Endothelial cell of umbilical vein (primary cell): ENCODE data around the gene PPP1CA. TPM values are rescaled to one million over a fixed set of nuclear protein-coding genes. Genes with fewer than 3 reads are reported as not detected.

Experiments
- BruUV-seq: library from RNA; stranded (reverse); fragments of 400-500 nt; replicated peaks from 2 replicates; lab custom pipeline; 2021; lab: Mats Ljungman, UMichigan
- CTCF ChIA-PET: fragments of 300-600, 350-600 bp; sonication (Branson Sonifier 250); formaldehyde crosslinking; loops from one replicate; lab custom pipeline; 2021; ENCODE audit warnings: antibody characterized with exemption, inconsistent platforms; lab: Charles Lee
- POLR2A ChIA-PET: fragments of 300-600, 350-600 bp; sonication (Branson Sonifier 250); formaldehyde crosslinking; loops from one replicate; lab custom pipeline; 2021; ENCODE audit warnings: antibody characterized with exemption, inconsistent platforms; lab: Charles Lee
- DNase-seq: peaks from one replicate; pipeline ENCODE4 v3.0.0-alpha.2; 2011; ENCODE audit warnings: low read depth, low spot score
- FAIRE-seq: peaks from 2 replicates; lab custom pipeline; 2011; peaks lifted over from hg19 to GRCh38; lab: Jason Lieb, UNC
- H2AFZ ChIP-seq: 2 replicates; pipeline ENCODE4 v1.6.0; 2012; ENCODE audit warnings: low read depth, low read length, control low read depth, inconsistent platforms
- H3K27ac ChIP-seq: 2 replicates; pipeline ENCODE4 v1.5.1; 2011; ENCODE audit warnings: low read depth, mild to moderate bottlenecking, control low read depth, low read length, moderate library complexity; ENCODE audit not compliant: insufficient read depth
- H3K27me3 ChIP-seq, 2 experiments: 2 replicates each; pipeline versions ENCODE4 v1.6.0 to v1.6.1; 2011; ENCODE audit warnings: low read length in 2 of 2, mixed read lengths in 1 of 2; ENCODE audit not compliant: control insufficient read depth in 2 of 2, insufficient read depth in 2 of 2
- H3K36me3 ChIP-seq, 2 experiments: 2 replicates in 1 of 2; 3 replicates in 1 of 2; pipeline ENCODE4 v1.5.1; 2011; ENCODE audit warnings: low read length in 2 of 2, mild to moderate bottlenecking in 1 of 2, moderate library complexity in 1 of 2; ENCODE audit not compliant: control insufficient read depth in 2 of 2, insufficient read depth in 2 of 2; ENCODE audit errors: extremely low read depth in 1 of 2
- H3K4me1 ChIP-seq: 3 replicates; pipeline ENCODE4 v1.5.1; 2011; ENCODE audit warnings: mild to moderate bottlenecking, low read length; ENCODE audit not compliant: control insufficient read depth, insufficient read depth; ENCODE audit errors: extremely low read depth
- H3K4me2 ChIP-seq: 2 replicates; pipeline ENCODE4 v1.6.1; 2011; ENCODE audit warnings: low read length, control low read depth, mixed read lengths; ENCODE audit not compliant: insufficient read depth
- H3K4me3 ChIP-seq, 3 experiments: fragments of 200-600 bp in 1 of 3; sonication (generic), shearing (Covaris generic) in 1 of 3; replicated peaks in 1 of 3; 2 replicates each; pipeline ENCODE4 v1.5.1; 2011 to 2016; ENCODE audit warnings: control low read depth in 3 of 3, low read length in 3 of 3, mild to moderate bottlenecking in 2 of 3, inconsistent platforms in 1 of 3, low read depth in 1 of 3, moderate library complexity in 1 of 3; ENCODE audit not compliant: insufficient read depth in 1 of 3
- H3K79me2 ChIP-seq: 2 replicates; pipeline ENCODE4 v1.6.0; 2012; ENCODE audit warnings: low read length, inconsistent platforms; ENCODE audit not compliant: control insufficient read depth, insufficient read depth
- H3K9ac ChIP-seq: replicated peaks from 2 replicates; pipeline ENCODE3; 2011; ENCODE audit warnings: low read length, control low read depth; ENCODE audit not compliant: insufficient read depth; ENCODE audit errors: extremely low read depth
- H3K9me1 ChIP-seq: replicated peaks from 3 replicates; pipeline ENCODE4 v1.6.0; 2011; ENCODE audit warnings: mild to moderate bottlenecking, low read length; ENCODE audit not compliant: control insufficient read depth, insufficient read depth; ENCODE audit errors: extremely low read depth
- H3K9me3 ChIP-seq: replicated peaks from 2 replicates; pipeline ENCODE4 v1.5.1; 2012; ENCODE audit warnings: low read length, inconsistent platforms; ENCODE audit not compliant: control insufficient read depth, insufficient read depth
- H4K20me1 ChIP-seq: replicated peaks from 2 replicates; pipeline ENCODE3; 2011; ENCODE audit warnings: mild to moderate bottlenecking, low read length; ENCODE audit not compliant: control insufficient read depth, insufficient read depth; ENCODE audit errors: extremely low read depth
- EZH2 ChIP-seq: IDR thresholded peaks from 2 replicates; pipeline ENCODE4 v1.6.1; 2012; ENCODE audit warnings: borderline replicate concordance, low read depth, mild to moderate bottlenecking, moderate library complexity, low read length, inconsistent platforms; ENCODE audit not compliant: severe bottlenecking
- FOS ChIP-seq: IDR thresholded peaks from 2 replicates; pipeline ENCODE4 v1.6.1; 2011; ENCODE audit warnings: mild to moderate bottlenecking, low read length, moderate library complexity, borderline replicate concordance; ENCODE audit not compliant: insufficient read depth
- GATA2 ChIP-seq: IDR thresholded peaks from 2 replicates; pipeline ENCODE4 v1.7.0; 2011; ENCODE audit warnings: low read depth, mild to moderate bottlenecking, moderate library complexity, mixed read lengths, low read length; ENCODE audit not compliant: insufficient read length, insufficient read depth
- JUN ChIP-seq: IDR thresholded peaks from 2 replicates; pipeline ENCODE4 v1.6.1; 2011; ENCODE audit warnings: borderline replicate concordance, low read depth; ENCODE audit not compliant: insufficient read length, insufficient read depth
- MYC ChIP-seq: IDR thresholded peaks from one replicate; pipeline ENCODE4 v1.6.1; 2011; ENCODE audit warnings: mild to moderate bottlenecking, low read depth, low read length
- POLR2A ChIP-seq: IDR thresholded peaks from 2 replicates; pipeline ENCODE4 v1.6.1; 2012; ENCODE audit warnings: low read depth, mild to moderate bottlenecking, control low read depth, low read length
- POLR2AphosphoS5 ChIP-seq: IDR thresholded peaks from 2 replicates; pipeline ENCODE4 v1.6.1; 2012; ENCODE audit warnings: low read depth, mild to moderate bottlenecking, control low read depth, low read length, moderate library complexity; ENCODE audit not compliant: insufficient read depth
- dilution Hi-C: fragments of 300-500 bp; cut with MboI; formaldehyde crosslinking; loops from one replicate; pipeline ENCODE4 v1.15.0; 2019; ENCODE audit warnings: low sequenced_read_pairs; ENCODE audit not compliant: extremely low pct_ligation_motif_present
- intact Hi-C: fragments of 100-400 bp; cut with micrococcal nuclease; formaldehyde crosslinking; loops from one replicate; pipeline ENCODE4 v1.10.0; 2022
- polyA plus RNA-seq, 4 experiments: library from polyadenylated mRNA; depleted of rRNA in 3 of 4; stranded (reverse) in 3 of 4; unstranded in 1 of 4; fragments of >200 nt; gene quantifications; 2 replicates each; pipeline versions ENCODE4 v1.2.1 to v1.2.3, GENCODE V29; 2011 to 2012; ENCODE audit warnings: missing spikeins in 1 of 4
- total RNA-seq: library from RNA; stranded (reverse); gene quantifications from 2 replicates; pipeline ENCODE4 v1.2.3, GENCODE V29; 2021

The PPP1CA gene
- total and polyA plus RNA-seq, 2 donors (not counting 3 experiments of a cell fraction or from before 2014, with no cell fraction given): 192 to 419 TPM

DNA sequence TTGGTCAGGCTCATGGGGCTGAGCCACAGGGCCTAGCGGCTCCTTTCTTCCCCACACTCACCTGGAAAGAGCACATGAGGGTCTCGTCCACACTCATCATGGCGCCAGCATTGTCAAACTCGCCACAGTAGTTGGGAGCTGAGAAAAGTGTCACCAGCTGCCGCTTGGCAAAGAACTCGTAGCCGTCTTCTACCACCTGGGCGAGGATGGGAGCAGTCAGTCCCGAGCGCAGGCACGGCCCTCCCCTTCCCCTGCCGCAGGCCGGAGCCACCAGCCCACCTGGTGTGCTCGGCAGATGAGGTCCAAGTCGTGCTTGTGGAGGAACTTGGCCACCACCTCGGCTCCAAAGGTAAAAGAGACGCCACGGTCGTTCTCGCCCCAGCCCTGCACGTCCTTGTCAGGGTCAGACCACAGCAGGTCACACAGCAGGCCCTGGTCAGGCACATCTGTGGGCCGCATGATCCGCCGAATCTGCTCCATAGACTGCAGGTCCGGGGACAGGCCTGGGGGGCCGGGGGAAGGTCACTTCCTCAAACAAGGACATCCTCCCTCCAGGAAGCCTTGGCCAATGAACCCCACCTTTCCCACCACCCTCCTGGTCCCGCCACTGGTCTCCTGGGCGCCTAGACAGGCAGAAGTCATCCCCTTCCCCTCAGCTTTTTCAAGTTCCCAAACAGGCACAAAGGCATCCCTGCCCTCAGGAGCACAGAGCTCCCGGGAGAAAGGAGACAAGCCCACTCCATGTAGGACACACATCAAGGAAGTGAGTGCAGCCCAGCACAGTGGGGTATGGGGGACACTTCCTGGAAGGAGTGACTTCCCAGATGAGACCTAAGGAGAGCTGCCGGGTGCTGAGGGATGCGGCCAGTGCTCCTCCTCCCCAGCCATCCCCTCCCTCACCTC, 2.7 kb downstream of the PPP1CA start:
- Histone ChIP-seq H2AFZ (no peak overlapping the region), H3K9me3 (no peaks in the 10 kb centered on the region), H3K9me1 (no peaks in the 10 kb centered on the region), H3K9ac (no peak overlapping the region), H3K4me2 (no peak overlapping the region), H4K20me1 (no peaks in the 10 kb centered on the region), H3K27ac (no peak overlapping the region), H3K79me2 (peaks cover 19% of the 10 kb centered on the region), H3K27me3 (no peaks in the 10 kb centered on the region), H3K4me1 (peaks cover 19% of the 10 kb centered on the region), H3K36me3 (peaks cover 6 to 25% of the 10 kb centered on the region in 2 experiments), H3K4me3 (no peak overlapping the region)
- BruUV-seq: no TSS peak
- DNase-seq: no peak
- dilution Hi-C loops: no loop called here
- no peak for FAIRE-seq
- POLR2A ChIA-PET: no interaction called here
- TF ChIP-seq POLR2AphosphoS5 (peak; percentile 22), GATA2 (no peak), EZH2 (no peak), POLR2A (peak; percentile 31), MYC (no peak)
- CTCF ChIA-PET: interaction anchor here (1.4 to 4.2 kb wide), 2 partner anchors 10 to 18 kb away, joined by 6 to 30 read pairs; no protein-coding TSS in a partner anchor
- intact Hi-C loops: no loop called here

- Histone ChIP-seq H3K4me2 (no peak overlapping the region), H3K79me2 (peaks cover 19% of the 10 kb centered on the region), H3K9me1 (no peaks in the 10 kb centered on the region), H3K9me3 (no peaks in the 10 kb centered on the region), H4K20me1 (no peaks in the 10 kb centered on the region), H3K9ac (no peak overlapping the region), H3K27ac (no peak overlapping the region), H3K4me3 (no peak overlapping the region), H2AFZ (no peak overlapping the region), H3K4me1 (peaks cover 19% of the 10 kb centered on the region), H3K27me3 (no peaks in the 10 kb centered on the region), H3K36me3 (peaks cover 6 to 27% of the 10 kb centered on the region in 2 experiments)
- intact Hi-C loops: no loop called here
- FAIRE-seq (no peak), DNase-seq (no peak)
- POLR2A ChIA-PET: no interaction called here
- CTCF ChIA-PET: interaction anchor here (1.4 to 2.7 kb wide), 2 partner anchors 9 to 16 kb away, joined by 6 to 9 read pairs; no protein-coding TSS in a partner anchor
- dilution Hi-C loops: no loop called here
- TF ChIP-seq POLR2AphosphoS5 (no peak), GATA2 (no peak), FOS (no peak), JUN (no peak), POLR2A (no peak), MYC (no peak)
- TSS peak; percentile 35 for BruUV-seq
These were observed 3.5 kb downstream of the PPP1CA start for GRCh38 chr11:67397986-67398660.
